MCF 10A (cell line): ENCODE measurements around the gene MPDU1. TPM values are rescaled to one million over a fixed set of nuclear protein-coding genes. Genes with fewer than 3 reads are reported as not detected.

Source experiments
- BruUV-seq: library from RNA; stranded (reverse); fragments of 400-500 nt; replicated peaks from 2 replicates; lab custom pipeline; 2021; lab: Mats Ljungman, UMichigan
- CTCF ChIA-PET: fragments of 300-600 bp; sonication (Branson Sonifier 250); formaldehyde crosslinking; extraction: SDS; loops from one replicate; lab custom pipeline; 2021; ENCODE audit warnings: antibody characterized with exemption, inconsistent platforms; lab: Yijun Ruan, JAX
- POLR2A ChIA-PET: fragments of 300-600, 350-650 bp; sonication (Branson Sonifier 250); formaldehyde crosslinking; extraction: SDS; loops from one replicate; lab custom pipeline; 2020; ENCODE audit warnings: antibody characterized with exemption, inconsistent platforms; lab: Yijun Ruan, JAX
- DNase-seq: peaks from one replicate; pipeline ENCODE4 v3.0.0-alpha.2; 2018; ENCODE audit not compliant: unreplicated experiment
- H3K27ac Mint-ChIP-seq: one replicate; pipeline ENCODE4 v1.8.0; 2022; ENCODE audit warnings: mild to moderate bottlenecking, low read depth, mixed read lengths; ENCODE audit not compliant: unreplicated experiment
- H3K27me3 Mint-ChIP-seq: one replicate; pipeline ENCODE4 v1.8.0; 2022; ENCODE audit warnings: mixed read lengths; ENCODE audit not compliant: insufficient read depth, unreplicated experiment
- H3K36me3 Mint-ChIP-seq: one replicate; pipeline ENCODE4 v1.8.0; 2022; ENCODE audit warnings: mild to moderate bottlenecking, moderate library complexity, mixed read lengths; ENCODE audit not compliant: insufficient read depth, unreplicated experiment
- H3K4me1 Mint-ChIP-seq: one replicate; pipeline ENCODE4 v1.8.0; 2022; ENCODE audit warnings: mixed read lengths; ENCODE audit not compliant: insufficient read depth, unreplicated experiment
- H3K4me3 Mint-ChIP-seq: one replicate; pipeline ENCODE4 v1.8.0; 2022; ENCODE audit warnings: mild to moderate bottlenecking, moderate library complexity, mixed read lengths; ENCODE audit not compliant: unreplicated experiment
- H3K9me3 Mint-ChIP-seq: one replicate; pipeline ENCODE4 v1.8.0; 2022; ENCODE audit warnings: mixed read lengths; ENCODE audit not compliant: unreplicated experiment
- CTCF ChIP-seq: fragments of 200-600 bp; IDR thresholded peaks from one replicate; pipeline ENCODE4 v1.8.0; 2022; ENCODE audit warnings: antibody characterized with exemption, mild to moderate bottlenecking; ENCODE audit not compliant: unreplicated experiment
- intact Hi-C: fragments of 100-400 bp; cut with micrococcal nuclease; formaldehyde crosslinking; loops from 2 replicates; pipeline ENCODE4 v1.14.1; 2022
- total RNA-seq: library from RNA; stranded (reverse); gene quantifications from 2 replicates; pipeline ENCODE4 v1.2.3, GENCODE V29; 2022

The MPDU1 gene
- total RNA-seq, 1 experiment from 2014 or later: 56.5 TPM

DNA sequence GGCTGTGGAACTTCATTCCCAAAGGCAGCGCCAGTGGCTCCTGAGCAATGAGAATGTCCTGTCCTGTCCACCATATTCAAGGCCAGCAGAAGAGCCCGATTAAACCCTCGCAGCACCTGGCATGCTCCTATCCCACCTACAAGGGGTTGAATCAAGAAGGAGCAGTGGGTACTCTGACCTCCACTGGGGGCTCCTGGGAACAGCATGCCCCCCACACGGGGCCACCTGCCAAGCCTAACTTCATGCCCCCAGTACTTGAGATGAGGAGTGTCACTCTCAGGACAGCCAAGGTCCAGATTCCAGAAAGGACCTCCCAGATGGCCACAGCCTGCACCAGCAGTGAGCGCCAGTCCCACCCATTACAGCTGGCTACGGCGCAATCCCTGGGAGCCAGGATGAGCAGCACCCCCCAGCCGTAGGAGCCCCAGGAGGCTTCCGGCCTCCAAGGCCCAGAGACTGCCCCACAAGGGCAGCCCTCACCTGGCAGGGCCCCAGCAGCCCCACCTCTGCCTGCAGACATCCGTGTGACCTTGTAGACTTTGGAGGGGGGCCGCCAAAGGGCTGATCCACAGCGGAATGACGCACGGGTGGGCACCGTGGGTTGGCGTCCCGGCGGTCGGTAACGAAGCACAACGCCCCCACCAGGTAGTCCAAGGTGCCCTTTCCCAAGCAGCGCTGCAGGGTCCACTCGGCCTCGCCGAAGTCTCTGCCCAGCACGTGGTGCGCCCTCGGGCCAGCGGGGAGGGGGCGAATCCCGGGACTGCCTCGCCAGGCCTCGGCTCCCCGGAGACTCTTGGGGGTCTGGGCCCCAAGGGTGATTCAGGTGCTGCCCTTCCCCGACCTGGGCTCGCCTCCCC, 1.0 kb upstream of the MPDU1 start:
- H3K4me1 Mint-ChIP-seq: peaks cover 53% of the 10 kb centered on the region
- intact Hi-C loops: no loop called here
- DNase-seq: no peak
- ChIA-PET CTCF (interaction anchor here (0.6 to 7.7 kb wide), 4 partner anchors 8 to 103 kb away, joined by 3 to 89 read pairs (median 12); partner anchors contain the start of genes TP53 and WRAP53), POLR2A (interaction anchor here (0.7 to 14.9 kb wide), 16 partner anchors 5 to 362 kb away, joined by 3 to 303 read pairs (median 10); partner anchors contain the start of genes CD68, FXR2, MPDU1 and POLR2A)
- H3K36me3 Mint-ChIP-seq: peaks cover 54% of the 10 kb centered on the region
- H3K27me3 Mint-ChIP-seq: no peaks in the 10 kb centered on the region
- H3K4me3 Mint-ChIP-seq: peak overlapping the region; percentile 93
- no peak for TF ChIP-seq CTCF
- H3K9me3 Mint-ChIP-seq: no peaks in the 10 kb centered on the region
- BruUV-seq: no TSS peak
- peak overlapping the region; percentile 100 for H3K27ac Mint-ChIP-seq

DNA sequence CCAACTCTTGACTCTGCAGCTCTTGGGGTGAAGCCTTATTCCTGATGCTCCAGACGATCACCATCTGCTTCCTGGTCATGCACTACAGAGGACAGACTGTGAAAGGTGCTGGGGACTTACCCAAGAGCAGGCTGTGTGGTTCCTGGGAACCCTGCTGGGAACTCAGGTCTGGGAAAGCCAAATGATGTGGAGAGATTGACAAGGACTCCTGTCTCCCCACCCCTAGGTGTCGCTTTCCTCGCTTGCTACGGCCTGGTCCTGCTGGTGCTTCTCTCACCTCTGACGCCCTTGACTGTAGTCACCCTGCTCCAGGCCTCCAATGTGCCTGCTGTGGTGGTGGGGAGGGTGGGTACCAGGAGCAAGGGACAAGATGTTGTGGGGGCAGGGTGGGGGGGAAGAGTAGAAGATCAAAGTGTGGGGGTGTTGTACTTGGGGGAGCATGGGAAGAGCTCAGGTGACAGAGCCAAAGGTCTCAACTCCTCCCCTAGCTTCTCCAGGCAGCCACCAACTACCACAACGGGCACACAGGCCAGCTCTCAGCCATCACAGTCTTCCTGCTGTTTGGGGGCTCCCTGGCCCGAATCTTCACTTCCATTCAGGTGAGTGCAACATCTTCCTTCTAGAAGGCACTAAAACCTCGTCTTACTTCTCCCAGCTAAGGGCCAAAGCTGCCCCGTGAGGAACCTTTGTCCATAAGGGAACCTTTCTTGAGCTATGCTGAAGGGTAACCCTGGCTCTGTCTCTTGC, 3.2 kb downstream of the MPDU1 start:
- BruUV-seq: no TSS peak
- H3K9me3 Mint-ChIP-seq: no peaks in the 10 kb centered on the region
- peak overlapping the region; percentile 76 for H3K4me3 Mint-ChIP-seq
- ChIA-PET CTCF (interaction anchor here (0.6 to 7.7 kb wide), 20 partner anchors 9 to 541 kb away, joined by 3 to 89 read pairs (median 4); partner anchors contain the start of genes CD68, FXR2, SENP3 and TMEM102), POLR2A (interaction anchor here (0.5 to 14.9 kb wide), 8 partner anchors 9 to 282 kb away, joined by 3 to 303 read pairs (median 28); partner anchors contain the start of genes CD68, FXR2, SAT2 and TP53)
- H3K4me1 Mint-ChIP-seq: peaks cover 47% of the 10 kb centered on the region
- TF ChIP-seq CTCF: peak; percentile 60
- peaks cover 30% of the 10 kb centered on the region for H3K36me3 Mint-ChIP-seq
- peak; percentile 88 for DNase-seq
- H3K27me3 Mint-ChIP-seq: no peaks in the 10 kb centered on the region
- intact Hi-C loops: loop anchor here (1.0 kb wide), 2 partner anchors 15 to 101 kb away; partner anchors contain the start of gene WRAP53
- H3K27ac Mint-ChIP-seq: peak overlapping the region; percentile 86

GRCh38 chr17:7587420-7588151, 3.9 kb downstream of the MPDU1 start:
- Mint-ChIP-seq H3K27ac (peak overlapping the region; percentile 86), H3K4me3 (peak overlapping the region; percentile 76), H3K9me3 (no peaks in the 10 kb centered on the region), H3K36me3 (peaks cover 37% of the 10 kb centered on the region), H3K4me1 (peaks cover 42% of the 10 kb centered on the region), H3K27me3 (no peaks in the 10 kb centered on the region)
- peak; percentile 75 for DNase-seq
- intact Hi-C loops: loop anchor here (1.0 to 2.0 kb wide), 3 partner anchors 15 to 101 kb away; partner anchors contain the start of gene WRAP53
- no TSS peak for BruUV-seq
- ChIA-PET CTCF (interaction anchor here (0.6 to 7.7 kb wide), 17 partner anchors 9 to 540 kb away, joined by 3 to 89 read pairs (median 4); partner anchors contain the start of genes CD68, FXR2, TMEM102 and TP53), POLR2A (interaction anchor here (0.5 to 14.9 kb wide), 11 partner anchors 8 to 695 kb away, joined by 3 to 303 read pairs (median 4); partner anchors contain the start of genes CD68, FXR2, SAT2 and TP53)
- no peak for TF ChIP-seq CTCF
